ENCODE measurements around the gene LRRC19.

Gene LRRC19

DNA sequence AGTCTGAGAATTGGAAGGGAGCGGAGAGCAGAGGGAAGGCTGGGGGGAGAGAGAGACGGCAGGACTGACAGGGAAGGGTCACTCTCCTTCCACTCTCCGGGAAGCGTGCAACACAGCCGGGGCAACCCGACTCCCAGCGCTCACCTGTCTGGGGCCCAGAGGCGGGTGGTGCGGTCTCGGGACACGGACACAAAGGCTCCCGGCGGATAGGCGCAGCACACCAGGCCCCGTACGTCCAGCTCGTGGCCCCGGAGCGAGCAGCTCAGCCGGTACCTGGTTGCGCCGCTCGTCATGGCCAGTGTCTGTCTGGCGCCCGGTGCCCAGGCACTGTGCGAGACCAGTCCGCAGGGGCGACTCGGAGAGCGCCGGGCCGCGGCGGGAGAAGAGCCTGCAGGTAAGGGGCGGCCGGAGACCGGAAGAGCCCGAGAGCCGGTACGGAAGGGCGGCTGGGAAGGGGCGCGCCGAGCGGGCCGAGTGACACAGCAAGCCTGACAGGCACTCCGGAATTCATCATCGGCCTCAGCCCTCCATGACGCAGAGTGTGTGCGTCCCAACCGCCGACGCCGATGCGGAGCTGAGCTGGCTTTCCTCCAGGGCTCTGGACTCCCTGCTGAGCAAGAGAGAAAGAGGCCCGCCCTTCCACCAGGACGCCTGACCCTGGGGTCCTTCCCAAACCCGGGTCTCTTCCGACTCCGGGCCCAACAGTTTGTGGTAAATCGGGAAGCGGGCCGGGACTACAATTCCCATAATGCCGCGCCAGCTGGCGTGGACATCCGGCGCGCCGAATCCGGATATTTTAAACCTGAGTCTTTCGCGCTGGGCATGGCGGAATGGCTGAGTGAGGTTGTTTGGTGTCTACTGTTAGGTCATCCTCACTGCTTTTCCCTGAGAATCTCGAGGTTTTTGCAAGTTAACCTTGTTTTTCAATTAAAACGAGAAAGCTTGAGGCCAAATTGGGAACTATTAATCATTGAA lies 58.4 kb downstream of the LRRC19 start, which contains the start of gene PLAA:
PLAA (minus strand) TSS at position 490 of the 975 bp plus-strand sequence; CDS start at position 293, 197 bp downstream.
- peak within 1 kb of the TSS; percentile 96 for H3K4me3 Mint-ChIP-seq
- H3K36me3 Mint-ChIP-seq (ENCODE audit: low read depth): peaks cover 25% of the 10 kb centered on the region
- no peaks in the 10 kb centered on the region for H3K27me3 Mint-ChIP-seq
- DNase-seq: peak; percentile 85
- peak within 1 kb of the TSS; percentile 100 for H3K27ac Mint-ChIP-seq
- H3K9me3 Mint-ChIP-seq: no peaks in the 10 kb centered on the region
- H3K4me1 Mint-ChIP-seq: peaks cover 54% of the 10 kb centered on the region
- ATAC-seq: peak; percentile 99

DNA sequence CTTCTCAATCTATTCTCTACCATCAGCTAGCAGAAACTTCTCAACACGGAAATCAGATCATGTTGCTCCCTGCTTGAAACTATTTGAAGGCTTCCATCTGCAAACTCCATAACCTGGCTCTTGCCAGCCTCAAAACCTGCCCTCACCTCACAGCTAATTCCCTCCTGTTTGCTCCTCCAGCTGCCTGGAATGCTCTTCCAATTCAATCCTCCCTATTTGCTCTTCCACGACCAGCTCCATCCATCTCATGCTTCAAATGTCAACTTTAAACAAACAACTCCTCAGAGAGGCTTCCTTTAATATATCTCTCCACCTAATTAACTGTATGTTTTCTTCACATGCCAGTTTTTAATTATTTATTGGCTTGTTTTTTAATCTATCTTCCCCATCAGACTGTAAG lies 59.9 kb downstream of the LRRC19 start:
- peaks cover 33% of the 10 kb centered on the region for H3K36me3 Mint-ChIP-seq (ENCODE audit: low read depth)
- DNase-seq (no peak), ATAC-seq (no peak)

More for the DNA sequence above, 59.9 kb downstream of the LRRC19 start:
- H3K27me3 Mint-ChIP-seq: no peaks in the 10 kb centered on the region
- H3K27ac Mint-ChIP-seq: peak overlapping the region; percentile 100
- peak overlapping the region; percentile 96 for H3K4me3 Mint-ChIP-seq
- H3K9me3 Mint-ChIP-seq: no peaks in the 10 kb centered on the region
- H3K4me1 Mint-ChIP-seq: peaks cover 66% of the 10 kb centered on the region

Data from activated naive CD8-positive, alpha-beta T cell treated with anti-CD3 and anti-CD28 coated beads, Interleukin-2, amount 50 U/mL, for 24 hours (primary cell).